Panc1 (cell line): ENCODE results near the gene RASA3.

Experiments
- TCF7L2 ChIP-seq: IDR thresholded peaks from 2 replicates; pipeline ENCODE4 v1.6.1; 2011; ENCODE audit warnings: mild to moderate bottlenecking, low read depth, low read length, inconsistent platforms
- TF ChIP-seq, protein P1 (sequence below): fragments of 450-650 bp; IDR thresholded peaks from 2 replicates; pipeline ENCODE4 v1.5.1; 2017; ENCODE audit warnings: mild to moderate bottlenecking
- TF ChIP-seq, protein P2 (sequence below), 2 experiments: IDR thresholded peaks; 2 replicates each; pipeline ENCODE4 v1.6.1; 2011 to 2012; ENCODE audit warnings: low read depth in 2 of 2, control low read depth in 1 of 2, low read length in 1 of 2, mild to moderate bottlenecking in 1 of 2, moderate library complexity in 1 of 2; ENCODE audit not compliant: insufficient read depth in 1 of 2

DNA sequence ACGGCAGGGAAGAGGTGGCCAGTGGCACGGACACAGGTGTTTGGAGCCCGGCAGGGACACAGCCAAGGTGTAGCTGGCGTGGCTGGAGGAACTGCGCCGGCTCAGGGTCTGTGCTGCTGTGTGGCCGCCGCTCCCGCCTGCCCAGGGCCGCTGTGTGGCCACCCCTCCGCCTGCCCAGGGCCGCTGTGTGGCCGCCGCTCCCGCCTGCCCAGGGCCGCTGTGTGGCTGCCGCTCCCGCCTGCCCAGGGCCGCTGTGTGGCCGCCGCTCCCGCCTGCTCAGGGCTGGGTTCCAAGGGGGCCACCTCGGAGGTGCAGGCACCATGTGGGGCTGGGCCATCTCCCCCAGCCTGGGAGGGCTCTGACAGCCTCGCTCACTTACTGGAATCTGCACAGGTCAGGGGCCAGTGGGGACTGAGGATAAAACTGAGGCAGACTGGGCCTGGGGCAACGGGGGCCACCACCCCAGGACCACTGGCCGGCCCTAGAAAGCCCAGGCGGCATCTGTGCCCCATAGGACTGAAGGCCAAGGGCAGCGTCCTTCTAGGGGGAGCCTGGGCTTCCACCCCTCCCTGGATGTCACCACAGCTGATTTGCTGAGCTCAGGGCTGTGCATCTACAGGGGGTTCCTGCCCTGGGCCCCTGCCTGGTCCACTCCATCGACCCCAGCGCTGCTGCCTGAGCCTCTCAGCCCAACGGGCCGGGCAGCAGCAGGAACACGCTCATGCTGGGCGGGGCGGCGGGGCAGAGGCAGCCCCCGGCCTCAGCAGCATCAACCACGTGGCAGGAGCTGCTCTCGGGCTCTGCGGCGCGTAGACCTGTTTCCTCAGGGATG, 180.1 kb downstream of the RASA3 start:
- TF ChIP-seq, protein P1, sequence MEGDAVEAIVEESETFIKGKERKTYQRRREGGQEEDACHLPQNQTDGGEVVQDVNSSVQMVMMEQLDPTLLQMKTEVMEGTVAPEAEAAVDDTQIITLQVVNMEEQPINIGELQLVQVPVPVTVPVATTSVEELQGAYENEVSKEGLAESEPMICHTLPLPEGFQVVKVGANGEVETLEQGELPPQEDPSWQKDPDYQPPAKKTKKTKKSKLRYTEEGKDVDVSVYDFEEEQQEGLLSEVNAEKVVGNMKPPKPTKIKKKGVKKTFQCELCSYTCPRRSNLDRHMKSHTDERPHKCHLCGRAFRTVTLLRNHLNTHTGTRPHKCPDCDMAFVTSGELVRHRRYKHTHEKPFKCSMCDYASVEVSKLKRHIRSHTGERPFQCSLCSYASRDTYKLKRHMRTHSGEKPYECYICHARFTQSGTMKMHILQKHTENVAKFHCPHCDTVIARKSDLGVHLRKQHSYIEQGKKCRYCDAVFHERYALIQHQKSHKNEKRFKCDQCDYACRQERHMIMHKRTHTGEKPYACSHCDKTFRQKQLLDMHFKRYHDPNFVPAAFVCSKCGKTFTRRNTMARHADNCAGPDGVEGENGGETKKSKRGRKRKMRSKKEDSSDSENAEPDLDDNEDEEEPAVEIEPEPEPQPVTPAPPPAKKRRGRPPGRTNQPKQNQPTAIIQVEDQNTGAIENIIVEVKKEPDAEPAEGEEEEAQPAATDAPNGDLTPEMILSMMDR: no peak
- no peak for TF ChIP-seq TCF7L2
- TF ChIP-seq, protein P2, sequence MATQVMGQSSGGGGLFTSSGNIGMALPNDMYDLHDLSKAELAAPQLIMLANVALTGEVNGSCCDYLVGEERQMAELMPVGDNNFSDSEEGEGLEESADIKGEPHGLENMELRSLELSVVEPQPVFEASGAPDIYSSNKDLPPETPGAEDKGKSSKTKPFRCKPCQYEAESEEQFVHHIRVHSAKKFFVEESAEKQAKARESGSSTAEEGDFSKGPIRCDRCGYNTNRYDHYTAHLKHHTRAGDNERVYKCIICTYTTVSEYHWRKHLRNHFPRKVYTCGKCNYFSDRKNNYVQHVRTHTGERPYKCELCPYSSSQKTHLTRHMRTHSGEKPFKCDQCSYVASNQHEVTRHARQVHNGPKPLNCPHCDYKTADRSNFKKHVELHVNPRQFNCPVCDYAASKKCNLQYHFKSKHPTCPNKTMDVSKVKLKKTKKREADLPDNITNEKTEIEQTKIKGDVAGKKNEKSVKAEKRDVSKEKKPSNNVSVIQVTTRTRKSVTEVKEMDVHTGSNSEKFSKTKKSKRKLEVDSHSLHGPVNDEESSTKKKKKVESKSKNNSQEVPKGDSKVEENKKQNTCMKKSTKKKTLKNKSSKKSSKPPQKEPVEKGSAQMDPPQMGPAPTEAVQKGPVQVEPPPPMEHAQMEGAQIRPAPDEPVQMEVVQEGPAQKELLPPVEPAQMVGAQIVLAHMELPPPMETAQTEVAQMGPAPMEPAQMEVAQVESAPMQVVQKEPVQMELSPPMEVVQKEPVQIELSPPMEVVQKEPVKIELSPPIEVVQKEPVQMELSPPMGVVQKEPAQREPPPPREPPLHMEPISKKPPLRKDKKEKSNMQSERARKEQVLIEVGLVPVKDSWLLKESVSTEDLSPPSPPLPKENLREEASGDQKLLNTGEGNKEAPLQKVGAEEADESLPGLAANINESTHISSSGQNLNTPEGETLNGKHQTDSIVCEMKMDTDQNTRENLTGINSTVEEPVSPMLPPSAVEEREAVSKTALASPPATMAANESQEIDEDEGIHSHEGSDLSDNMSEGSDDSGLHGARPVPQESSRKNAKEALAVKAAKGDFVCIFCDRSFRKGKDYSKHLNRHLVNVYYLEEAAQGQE (IDR thresholded peaks at IDR 0.05; ENCODE audit: insufficient read depth in 1 of 2, low read depth in 2 of 2, low read length in 1 of 2): no peak
